DND-41 (cell line): ENCODE results near the gene VPS35L.

Experiments used
- CTCF ChIP-seq: IDR thresholded peaks from 2 replicates; pipeline ENCODE4 v1.5.1; 2012; ENCODE audit warnings: borderline replicate concordance, low read length, moderate library complexity, mild to moderate bottlenecking; ENCODE audit not compliant: poor library complexity, severe bottlenecking; ENCODE audit errors: extremely low read depth
- EZH2 ChIP-seq: IDR thresholded peaks from 3 replicates; pipeline ENCODE4 v1.6.1; 2012; ENCODE audit warnings: borderline replicate concordance, low read depth, mild to moderate bottlenecking, moderate library complexity, low read length, inconsistent platforms; ENCODE audit not compliant: severe bottlenecking

GRCh38 chr16:19621445-19621844 is 65.9 kb downstream of the VPS35L start:
- TF ChIP-seq EZH2 (no peak), CTCF (no peak)
